Neutrophil (primary cell): ENCODE data around the gene SPACDR.
A peak's percentile ranks its signal among the peaks of the same experiment; 100 is the strongest.

Experiments
- H3K27ac ChIP-seq: fragments of 200-600 bp; sonication (generic); 2 replicates; pipeline ENCODE4 v1.5.1; 2016; ENCODE audit warnings: mild to moderate bottlenecking, moderate library complexity
- H3K27me3 ChIP-seq: fragments of 200-600 bp; sonication (generic); 2 replicates; pipeline ENCODE4 v1.6.0; 2016; ENCODE audit warnings: mild to moderate bottlenecking
- H3K36me3 ChIP-seq: fragments of 200-600 bp; sonication (generic); 2 replicates; pipeline ENCODE4 v1.5.1; 2017
- H3K4me1 ChIP-seq, 2 experiments: fragments of 200-600 bp in 1 of 2; sonication (generic) in 1 of 2; 1 replicate in 1 of 2; 2 replicates in 1 of 2; pipeline versions ENCODE4 v1.5.1 to v1.6.1; 2013 to 2016; ENCODE audit warnings: low read depth in 1 of 2, low read length in 1 of 2, mild to moderate bottlenecking in 1 of 2, moderate library complexity in 1 of 2; ENCODE audit not compliant: control insufficient read depth in 1 of 2, insufficient read depth in 1 of 2
- H3K4me3 ChIP-seq, 2 experiments: fragments of 200-600 bp in 1 of 2; sonication (generic) in 1 of 2; 1 replicate in 1 of 2; 2 replicates in 1 of 2; pipeline ENCODE4 v1.5.1; 2013 to 2016; ENCODE audit warnings: low read depth in 1 of 2, low read length in 1 of 2, mild to moderate bottlenecking in 1 of 2, moderate library complexity in 1 of 2
- H3K9me3 ChIP-seq: fragments of 200-600 bp; sonication (generic); 2 replicates; pipeline ENCODE4 v1.5.1; 2016
- TF ChIP-seq, protein P1 (sequence below): fragments of 200-600 bp; sonication (generic); IDR thresholded peaks from 2 replicates; pipeline ENCODE4 v1.5.1; 2016; ENCODE audit warnings: antibody characterized with exemption

Gene SPACDR

DNA sequence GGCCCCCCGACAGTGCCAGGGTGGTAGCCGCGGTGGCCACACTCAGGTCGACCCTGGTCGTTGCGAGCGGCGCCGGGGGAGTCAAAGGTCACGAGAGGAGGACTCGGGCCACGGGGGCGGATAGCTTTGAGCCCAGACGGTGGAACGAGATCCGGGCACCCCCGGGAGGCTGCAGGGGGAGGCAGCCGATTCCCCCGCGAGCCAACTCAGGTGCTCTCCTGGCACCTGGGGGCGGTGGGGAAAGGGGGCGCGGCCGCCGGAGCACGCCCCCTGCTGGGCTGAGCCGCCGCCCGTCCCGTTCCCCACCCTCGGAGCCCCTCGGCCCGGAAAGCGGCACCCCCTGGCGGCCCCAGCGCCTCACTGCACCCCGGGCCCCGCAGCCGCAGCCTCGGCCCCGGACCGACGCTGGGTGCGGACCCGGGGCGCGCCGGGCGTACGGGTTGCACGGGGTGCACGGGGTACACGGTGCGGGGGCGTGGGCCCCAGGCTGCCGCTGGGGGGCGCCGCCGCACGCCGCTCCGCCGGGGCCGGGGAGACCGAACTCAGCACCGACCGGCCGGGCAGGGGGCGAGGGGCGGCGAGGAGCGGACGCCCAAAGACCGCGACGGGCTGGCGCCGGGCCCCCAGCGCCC, 19.1 kb upstream of the SPACDR start:
- Histone ChIP-seq H3K9me3 (no peaks in the 10 kb centered on the region), H3K36me3 (no peaks in the 10 kb centered on the region), H3K27ac (peak overlapping the region; percentile 35), H3K4me1 (peaks cover 13 to 22% of the 10 kb centered on the region in 2 experiments), H3K4me3 (peak overlapping the region; percentile 59 to 70), H3K27me3 (peaks cover 45% of the 10 kb centered on the region)
- TF ChIP-seq, protein P1, sequence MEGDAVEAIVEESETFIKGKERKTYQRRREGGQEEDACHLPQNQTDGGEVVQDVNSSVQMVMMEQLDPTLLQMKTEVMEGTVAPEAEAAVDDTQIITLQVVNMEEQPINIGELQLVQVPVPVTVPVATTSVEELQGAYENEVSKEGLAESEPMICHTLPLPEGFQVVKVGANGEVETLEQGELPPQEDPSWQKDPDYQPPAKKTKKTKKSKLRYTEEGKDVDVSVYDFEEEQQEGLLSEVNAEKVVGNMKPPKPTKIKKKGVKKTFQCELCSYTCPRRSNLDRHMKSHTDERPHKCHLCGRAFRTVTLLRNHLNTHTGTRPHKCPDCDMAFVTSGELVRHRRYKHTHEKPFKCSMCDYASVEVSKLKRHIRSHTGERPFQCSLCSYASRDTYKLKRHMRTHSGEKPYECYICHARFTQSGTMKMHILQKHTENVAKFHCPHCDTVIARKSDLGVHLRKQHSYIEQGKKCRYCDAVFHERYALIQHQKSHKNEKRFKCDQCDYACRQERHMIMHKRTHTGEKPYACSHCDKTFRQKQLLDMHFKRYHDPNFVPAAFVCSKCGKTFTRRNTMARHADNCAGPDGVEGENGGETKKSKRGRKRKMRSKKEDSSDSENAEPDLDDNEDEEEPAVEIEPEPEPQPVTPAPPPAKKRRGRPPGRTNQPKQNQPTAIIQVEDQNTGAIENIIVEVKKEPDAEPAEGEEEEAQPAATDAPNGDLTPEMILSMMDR, result peak; percentile 98

- Histone ChIP-seq H3K36me3 (peaks cover under 1% of the 10 kb centered on the region), H3K27me3 (peaks cover 45% of the 10 kb centered on the region), H3K4me1 (peaks cover 13 to 22% of the 10 kb centered on the region in 2 experiments), H3K27ac (no peak overlapping the region), H3K4me3 (peak overlapping the region; percentile 59 to 70), H3K9me3 (no peaks in the 10 kb centered on the region)
- TF ChIP-seq, protein P1, result no peak
These were observed 18.6 kb upstream of the SPACDR start for GRCh38 chr7:100482728-100483089.

DNA sequence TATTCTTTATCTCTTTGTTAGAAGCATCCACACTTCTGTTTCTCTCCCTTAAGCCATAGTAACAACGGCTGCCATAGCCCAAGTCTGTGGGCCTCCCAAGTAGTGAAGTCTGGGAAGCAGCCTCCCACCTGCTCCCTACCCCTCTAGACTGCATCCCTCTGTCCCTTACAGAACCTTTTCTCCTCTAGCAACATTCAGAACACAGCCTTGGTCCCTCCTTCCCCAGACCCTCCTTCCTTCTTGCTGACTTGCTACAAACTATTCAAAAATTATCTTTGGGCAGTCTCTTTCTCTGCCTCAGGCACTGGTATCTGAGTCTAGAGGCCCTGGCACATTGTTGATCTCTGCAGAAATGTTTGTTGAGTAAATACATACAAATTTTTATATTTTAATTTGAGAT, 17.4 kb upstream of the SPACDR start:
- no peaks in the 10 kb centered on the region for H3K9me3 ChIP-seq
- H3K4me3 ChIP-seq, result no peak overlapping the region
- H3K27ac ChIP-seq, result no peak overlapping the region
- peaks cover 13% of the 10 kb centered on the region for H3K36me3 ChIP-seq
- H3K27me3 ChIP-seq, result peaks cover 41% of the 10 kb centered on the region
- peaks cover 23 to 26% of the 10 kb centered on the region in 2 experiments for H3K4me1 ChIP-seq
- TF ChIP-seq, protein P1, result no peak

DNA sequence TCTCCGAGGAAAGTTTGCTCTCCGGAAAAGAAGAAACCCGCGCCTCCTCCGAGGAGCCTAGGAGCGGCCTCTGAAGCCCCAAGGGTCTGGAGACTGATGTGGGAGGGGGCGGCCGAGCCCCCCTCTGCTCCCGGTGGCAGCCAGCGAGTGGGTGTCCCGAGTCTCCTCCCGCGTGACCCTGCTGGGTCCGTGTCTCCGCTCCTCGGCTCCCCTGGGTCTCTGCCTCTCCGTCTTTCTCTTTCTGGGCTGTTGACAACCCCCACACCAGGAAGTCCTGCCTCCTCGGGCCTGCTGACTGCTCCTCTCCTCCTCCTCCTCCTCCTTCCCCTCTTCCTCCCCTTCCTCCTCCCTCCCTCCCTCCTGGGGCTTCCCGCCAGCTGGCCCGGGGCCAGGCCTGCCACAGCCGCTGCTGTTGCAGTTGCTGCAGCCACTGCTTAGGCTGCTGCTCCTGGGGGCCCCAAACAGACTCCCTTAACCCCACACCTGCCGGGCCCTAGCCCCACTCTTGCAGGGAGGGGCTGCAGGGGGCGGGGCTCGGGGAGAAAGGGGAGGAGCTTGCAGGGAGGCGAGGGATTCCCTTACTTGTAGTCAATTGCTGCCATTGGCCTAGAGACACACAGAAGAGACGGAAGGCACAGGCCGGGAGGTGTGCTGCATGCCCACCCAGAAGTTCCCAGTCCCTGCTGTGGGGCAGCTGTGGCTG, 15.0 kb upstream of the SPACDR start, which contains the start of gene TSC22D4:
TSS of gene TSC22D4 (minus strand) at position 257 of the 703 bp plus-strand sequence. CDS start 1,176 bp downstream, outside the sequence.
- TF ChIP-seq, protein P1, result peak; percentile 32
- H3K4me1 ChIP-seq, result peaks cover 41 to 42% of the 10 kb centered on the region in 2 experiments
- H3K27ac ChIP-seq, result peak within 1 kb of the TSS; percentile 98
- peaks cover 37% of the 10 kb centered on the region for H3K36me3 ChIP-seq
- no peaks in the 10 kb centered on the region for H3K9me3 ChIP-seq
- H3K27me3 ChIP-seq, result peaks cover 17% of the 10 kb centered on the region
- H3K4me3 ChIP-seq, result peak within 1 kb of the TSS; percentile 86 to 97

GRCh38 chr7:100477871-100478267, 13.8 kb upstream of the SPACDR start:
- peaks cover 49% of the 10 kb centered on the region for H3K36me3 ChIP-seq
- H3K4me1 ChIP-seq, result peaks cover 40 to 46% of the 10 kb centered on the region in 2 experiments
- peak overlapping the region; percentile 86 to 97 for H3K4me3 ChIP-seq
- TF ChIP-seq, protein P1, result no peak
- H3K27me3 ChIP-seq, result peaks cover 5% of the 10 kb centered on the region
- peak overlapping the region; percentile 98 for H3K27ac ChIP-seq
- H3K9me3 ChIP-seq, result no peaks in the 10 kb centered on the region
